MCF 10A (cell line): ENCODE results near the gene NPTX2. TPM values are rescaled to one million over a fixed set of nuclear protein-coding genes. Genes with fewer than 3 reads are reported as not detected.

Experiments
- BruUV-seq: library from RNA; stranded (reverse); fragments of 400-500 nt; replicated peaks from 2 replicates; lab custom pipeline; 2021; lab: Mats Ljungman, UMichigan
- CTCF ChIA-PET: fragments of 300-600 bp; sonication (Branson Sonifier 250); formaldehyde crosslinking; extraction: SDS; loops from one replicate; lab custom pipeline; 2021; ENCODE audit warnings: antibody characterized with exemption, inconsistent platforms; lab: Yijun Ruan, JAX
- POLR2A ChIA-PET: fragments of 300-600, 350-650 bp; sonication (Branson Sonifier 250); formaldehyde crosslinking; extraction: SDS; loops from one replicate; lab custom pipeline; 2020; ENCODE audit warnings: antibody characterized with exemption, inconsistent platforms; lab: Yijun Ruan, JAX
- DNase-seq: peaks from one replicate; pipeline ENCODE4 v3.0.0-alpha.2; 2018; ENCODE audit not compliant: unreplicated experiment
- H3K27ac Mint-ChIP-seq: one replicate; pipeline ENCODE4 v1.8.0; 2022; ENCODE audit warnings: mild to moderate bottlenecking, low read depth, mixed read lengths; ENCODE audit not compliant: unreplicated experiment
- H3K27me3 Mint-ChIP-seq: one replicate; pipeline ENCODE4 v1.8.0; 2022; ENCODE audit warnings: mixed read lengths; ENCODE audit not compliant: insufficient read depth, unreplicated experiment
- H3K36me3 Mint-ChIP-seq: one replicate; pipeline ENCODE4 v1.8.0; 2022; ENCODE audit warnings: mild to moderate bottlenecking, moderate library complexity, mixed read lengths; ENCODE audit not compliant: insufficient read depth, unreplicated experiment
- H3K4me1 Mint-ChIP-seq: one replicate; pipeline ENCODE4 v1.8.0; 2022; ENCODE audit warnings: mixed read lengths; ENCODE audit not compliant: insufficient read depth, unreplicated experiment
- H3K4me3 Mint-ChIP-seq: one replicate; pipeline ENCODE4 v1.8.0; 2022; ENCODE audit warnings: mild to moderate bottlenecking, moderate library complexity, mixed read lengths; ENCODE audit not compliant: unreplicated experiment
- H3K9me3 Mint-ChIP-seq: one replicate; pipeline ENCODE4 v1.8.0; 2022; ENCODE audit warnings: mixed read lengths; ENCODE audit not compliant: unreplicated experiment
- intact Hi-C: fragments of 100-400 bp; cut with micrococcal nuclease; formaldehyde crosslinking; loops from 2 replicates; pipeline ENCODE4 v1.14.1; 2022
- total RNA-seq: library from RNA; stranded (reverse); gene quantifications from 2 replicates; pipeline ENCODE4 v1.2.3, GENCODE V29; 2022
- TF ChIP-seq, protein P1 (sequence below): fragments of 200-600 bp; IDR thresholded peaks from one replicate; pipeline ENCODE4 v1.8.0; 2022; ENCODE audit warnings: antibody characterized with exemption, mild to moderate bottlenecking; ENCODE audit not compliant: unreplicated experiment

NPTX2 gene
- total RNA-seq, 1 experiment from 2014 or later = not detected

DNA sequence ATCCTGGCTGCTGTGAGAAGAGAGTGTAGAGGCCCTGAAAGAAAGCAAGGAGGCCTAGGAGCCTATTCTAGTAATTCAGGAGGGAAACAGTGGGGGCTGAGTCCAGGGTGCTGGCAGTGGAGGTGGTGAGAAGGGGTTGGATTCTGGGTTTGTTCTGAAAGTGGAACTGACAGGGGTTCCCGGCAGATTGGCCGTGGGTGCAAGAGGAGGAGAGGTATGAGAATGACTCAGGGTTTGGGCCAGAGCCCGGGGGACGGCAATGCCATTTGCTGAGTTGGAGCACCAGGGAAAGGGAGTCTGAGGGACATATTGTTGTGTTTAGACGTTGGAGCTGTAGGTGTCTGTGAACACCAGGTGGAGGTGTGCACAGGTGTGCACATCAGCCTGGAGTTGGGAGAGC, 38.5 kb downstream of the NPTX2 start:
- Mint-ChIP-seq H3K9me3 (no peaks in the 10 kb centered on the region), H3K36me3 (peaks cover 6% of the 10 kb centered on the region), H3K27me3 (peaks cover 8% of the 10 kb centered on the region), H3K4me3 (no peak overlapping the region), H3K4me1 (no peaks in the 10 kb centered on the region), H3K27ac (no peak overlapping the region)
- intact Hi-C loops = no loop called here
- no peak for DNase-seq
- BruUV-seq = no TSS peak
- TF ChIP-seq, protein P1, sequence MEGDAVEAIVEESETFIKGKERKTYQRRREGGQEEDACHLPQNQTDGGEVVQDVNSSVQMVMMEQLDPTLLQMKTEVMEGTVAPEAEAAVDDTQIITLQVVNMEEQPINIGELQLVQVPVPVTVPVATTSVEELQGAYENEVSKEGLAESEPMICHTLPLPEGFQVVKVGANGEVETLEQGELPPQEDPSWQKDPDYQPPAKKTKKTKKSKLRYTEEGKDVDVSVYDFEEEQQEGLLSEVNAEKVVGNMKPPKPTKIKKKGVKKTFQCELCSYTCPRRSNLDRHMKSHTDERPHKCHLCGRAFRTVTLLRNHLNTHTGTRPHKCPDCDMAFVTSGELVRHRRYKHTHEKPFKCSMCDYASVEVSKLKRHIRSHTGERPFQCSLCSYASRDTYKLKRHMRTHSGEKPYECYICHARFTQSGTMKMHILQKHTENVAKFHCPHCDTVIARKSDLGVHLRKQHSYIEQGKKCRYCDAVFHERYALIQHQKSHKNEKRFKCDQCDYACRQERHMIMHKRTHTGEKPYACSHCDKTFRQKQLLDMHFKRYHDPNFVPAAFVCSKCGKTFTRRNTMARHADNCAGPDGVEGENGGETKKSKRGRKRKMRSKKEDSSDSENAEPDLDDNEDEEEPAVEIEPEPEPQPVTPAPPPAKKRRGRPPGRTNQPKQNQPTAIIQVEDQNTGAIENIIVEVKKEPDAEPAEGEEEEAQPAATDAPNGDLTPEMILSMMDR = no peak
- ChIA-PET POLR2A (no interaction called here), CTCF (no interaction called here)

DNA sequence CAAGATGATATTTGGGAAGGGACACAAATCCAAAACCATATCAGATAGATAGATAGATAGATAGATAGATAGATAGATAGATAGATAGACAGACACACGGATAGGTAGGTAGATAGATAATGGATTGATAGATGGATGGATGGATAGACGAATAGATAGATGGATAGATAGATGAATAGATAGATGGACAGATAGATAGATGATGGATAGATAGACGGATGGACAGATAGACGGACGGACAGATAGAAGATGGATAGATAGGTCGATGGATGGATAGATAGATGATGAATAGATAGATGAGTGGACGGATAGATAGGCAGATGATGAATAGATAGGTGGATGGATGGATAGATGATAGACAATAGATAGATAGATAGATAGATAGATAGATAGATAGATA, 39.8 kb downstream of the NPTX2 start:
- intact Hi-C loops = no loop called here
- Mint-ChIP-seq H3K4me3 (no peak overlapping the region), H3K36me3 (no peaks in the 10 kb centered on the region), H3K27ac (no peak overlapping the region), H3K9me3 (no peaks in the 10 kb centered on the region), H3K27me3 (no peaks in the 10 kb centered on the region), H3K4me1 (no peaks in the 10 kb centered on the region)
- CTCF ChIA-PET = no interaction called here
- DNase-seq = no peak
- TF ChIP-seq, protein P1 = no peak
- POLR2A ChIA-PET = no interaction called here
- no TSS peak for BruUV-seq

DNA sequence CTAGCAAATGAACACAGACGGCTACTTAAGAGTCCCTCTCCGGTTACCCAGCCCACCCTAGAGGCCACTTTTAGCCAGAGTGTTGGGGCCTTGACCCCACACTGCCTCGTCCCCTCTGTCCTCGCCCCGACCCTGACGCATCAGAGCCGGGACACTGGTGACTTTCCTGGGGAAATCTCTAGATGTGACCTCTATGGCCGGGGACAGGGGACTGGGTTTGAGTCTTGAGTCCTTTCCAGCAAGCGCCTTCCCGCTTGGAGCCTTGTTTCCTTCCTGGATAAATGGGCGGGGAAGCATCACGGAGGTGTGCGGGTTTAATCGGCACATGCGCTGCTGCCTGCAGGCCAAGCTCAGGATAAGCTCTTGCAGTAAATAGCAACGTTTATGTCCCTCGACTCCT, 40.7 kb downstream of the NPTX2 start:
- intact Hi-C loops = no loop called here
- POLR2A ChIA-PET = no interaction called here
- Mint-ChIP-seq H3K4me3 (no peak overlapping the region), H3K27ac (no peak overlapping the region), H3K36me3 (no peaks in the 10 kb centered on the region), H3K27me3 (no peaks in the 10 kb centered on the region), H3K4me1 (no peaks in the 10 kb centered on the region), H3K9me3 (no peaks in the 10 kb centered on the region)
- BruUV-seq = no TSS peak
- CTCF ChIA-PET = no interaction called here
- DNase-seq = no peak
- TF ChIP-seq, protein P1 = no peak

DNA sequence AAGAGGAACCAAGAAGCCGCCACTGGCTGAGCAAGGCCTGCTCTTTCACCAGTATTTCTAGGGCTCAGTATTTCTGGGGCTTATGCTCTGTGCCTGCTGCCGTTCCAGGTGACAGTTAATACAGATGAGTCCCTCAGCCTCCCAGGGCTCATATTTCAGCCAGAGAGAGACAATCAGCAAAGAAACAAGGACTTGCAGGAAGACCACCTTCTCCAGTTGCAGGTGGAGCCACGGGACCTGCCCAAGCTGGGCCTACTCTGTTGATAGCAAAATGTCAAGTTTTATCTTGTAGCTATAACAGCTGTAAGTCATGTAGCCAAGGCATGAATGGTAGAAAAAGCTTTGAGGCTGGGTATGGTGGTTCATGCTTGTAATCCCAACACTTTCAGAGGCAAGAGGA, 42.7 kb downstream of the NPTX2 start:
- no peak overlapping the region for H3K4me3 Mint-ChIP-seq
- POLR2A ChIA-PET = no interaction called here

More for the DNA sequence above, 42.7 kb downstream of the NPTX2 start:
- CTCF ChIA-PET = interaction anchor here (0.6 to 1.3 kb wide), 3 partner anchors 46 to 183 kb away, joined by 3 read pairs; no protein-coding TSS in a partner anchor
- Mint-ChIP-seq H3K9me3 (no peaks in the 10 kb centered on the region), H3K27me3 (no peaks in the 10 kb centered on the region), H3K36me3 (no peaks in the 10 kb centered on the region), H3K27ac (no peak overlapping the region), H3K4me1 (no peaks in the 10 kb centered on the region)
- TF ChIP-seq, protein P1 = no peak
- DNase-seq = no peak
- BruUV-seq = no TSS peak
- intact Hi-C loops = no loop called here
